ENCODE data around the gene STIMATE.

GRCh38 chr3:52829906-52830463, 67.4 kb downstream of the STIMATE start:
- TF ChIP-seq CTCF (IDR thresholded peaks at IDR 0.05) (no peak), POLR2A (IDR thresholded peaks at IDR 0.05) (no peak)
